ENCODE data around the gene MICAL3.

Gene MICAL3

GRCh38 chr22:17828502-17829080, 195.8 kb downstream of the MICAL3 start:
- H3K4me3 ChIP-seq (replicated peaks; ENCODE audit: low read depth, low read length), result no peak overlapping the region
- no peak for DNase-seq (ENCODE audit: extremely low read depth, low read depth)
- TF ChIP-seq CTCF (IDR thresholded peaks at IDR 0.05; ENCODE audit: low read depth, low read length, missing control alignments), result no peak

DNA sequence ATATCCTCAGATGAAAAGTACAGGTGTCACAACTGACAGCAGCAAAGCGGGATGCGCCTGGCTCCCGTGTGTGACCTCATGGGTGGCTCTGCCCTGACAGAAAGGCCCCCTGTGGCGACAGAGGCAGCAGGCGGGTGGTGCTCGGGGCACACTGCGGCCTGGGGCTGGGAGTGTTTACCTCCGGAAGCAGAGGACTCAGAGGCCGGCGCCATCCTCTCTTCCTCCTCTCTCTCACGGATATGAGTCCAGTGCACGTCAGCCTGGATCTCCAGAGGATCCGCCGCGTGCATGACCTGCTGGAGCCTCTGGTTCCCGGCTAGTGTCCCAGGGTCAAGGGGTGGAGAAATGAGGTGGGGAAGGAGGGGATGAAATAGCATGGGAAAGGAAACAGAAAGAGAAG, 196.9 kb downstream of the MICAL3 start:
- DNase-seq (ENCODE audit: extremely low read depth, low read depth), result no peak

DNA sequence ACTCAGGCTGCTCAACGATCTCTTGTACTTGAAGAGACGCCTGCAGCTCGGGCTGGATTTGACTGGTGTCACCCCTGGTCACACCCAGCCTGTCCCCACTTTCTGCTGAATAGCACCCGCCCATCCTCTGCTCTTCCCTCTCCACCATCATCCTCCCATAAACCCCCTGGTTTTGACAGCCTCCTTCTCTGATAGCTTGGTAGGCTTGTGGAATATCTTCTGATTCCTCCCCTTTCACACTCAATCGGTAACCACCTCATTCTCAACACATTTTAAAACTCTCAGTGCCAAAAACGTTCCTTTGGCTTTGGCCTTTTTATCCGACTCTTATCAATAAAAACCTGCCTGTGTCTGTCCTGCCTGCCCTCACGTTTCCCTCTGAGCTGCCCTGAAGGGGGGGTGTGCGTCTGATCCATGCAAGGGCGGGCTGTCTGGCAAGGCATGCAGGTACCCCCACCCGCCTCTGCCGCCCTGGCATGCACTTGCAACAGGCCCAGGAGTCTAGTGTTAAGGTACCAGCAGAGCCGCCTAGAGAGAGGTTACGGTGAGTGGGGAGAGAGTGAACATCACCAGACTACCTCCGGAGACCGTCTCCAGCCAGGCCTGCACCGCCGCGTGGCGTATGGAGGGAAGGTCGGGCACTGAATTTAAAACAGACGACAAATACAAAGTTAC, 198.3 kb downstream of the MICAL3 start:
- no peak overlapping the region for H3K4me3 ChIP-seq (replicated peaks; ENCODE audit: low read depth, low read length)
- TF ChIP-seq CTCF (IDR thresholded peaks at IDR 0.05; ENCODE audit: low read depth, low read length, missing control alignments), result no peak
- DNase-seq (ENCODE audit: extremely low read depth, low read depth), result no peak

More for the DNA sequence above, 196.9 kb downstream of the MICAL3 start:
- no peak overlapping the region for H3K4me3 ChIP-seq (replicated peaks; ENCODE audit: low read depth, low read length)
- TF ChIP-seq CTCF (IDR thresholded peaks at IDR 0.05; ENCODE audit: low read depth, low read length, missing control alignments), result no peak

DNA sequence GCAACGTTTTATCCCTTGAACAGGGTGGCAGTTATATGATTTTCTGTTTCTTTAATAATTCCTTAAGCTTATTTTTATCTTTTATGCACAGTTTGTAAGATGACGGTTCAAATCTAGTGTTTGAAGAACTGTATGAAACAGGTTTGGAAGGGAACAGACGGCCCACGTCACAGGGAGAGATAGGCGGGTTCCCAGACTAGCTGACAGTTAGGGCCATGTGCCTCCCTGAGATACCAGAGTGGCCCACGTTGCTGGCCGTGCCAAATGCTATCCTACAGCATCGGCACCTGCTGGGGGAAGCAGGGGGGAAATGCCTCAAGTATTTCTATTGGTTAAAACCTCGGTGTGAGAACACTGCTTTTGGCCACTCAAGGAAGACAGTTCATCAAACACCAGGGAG, 199.9 kb downstream of the MICAL3 start:
- no peak for TF ChIP-seq CTCF (IDR thresholded peaks at IDR 0.05; ENCODE audit: low read depth, low read length, missing control alignments)
- no peak overlapping the region for H3K4me3 ChIP-seq (replicated peaks; ENCODE audit: low read depth, low read length)
- no peak for DNase-seq (ENCODE audit: extremely low read depth, low read depth)

GRCh38 chr22:17823964-17824363, 200.4 kb downstream of the MICAL3 start:
- H3K4me3 ChIP-seq (replicated peaks; ENCODE audit: low read depth, low read length), result no peak overlapping the region
- no peak for DNase-seq (ENCODE audit: extremely low read depth, low read depth)
- TF ChIP-seq CTCF (IDR thresholded peaks at IDR 0.05; ENCODE audit: low read depth, low read length, missing control alignments), result no peak

- H3K4me3 ChIP-seq (replicated peaks; ENCODE audit: low read depth, low read length), result no peak overlapping the region
- TF ChIP-seq CTCF (IDR thresholded peaks at IDR 0.05; ENCODE audit: low read depth, low read length, missing control alignments), result no peak
- no peak for DNase-seq (ENCODE audit: extremely low read depth, low read depth)
Measured at GRCh38 chr22:17823226-17823625, 201.1 kb downstream of the MICAL3 start.

All from HFF-Myc (cell line).